Lung (tissue), 12 donors: ENCODE measurements around the gene TCF20. TPM values are rescaled to one million over a fixed set of nuclear protein-coding genes. Genes with fewer than 3 reads are reported as not detected.

Experiments
- ATAC-seq: fragments of 200-7000 bp; cut with Tn5 transposase; one replicate; pipeline ENCODE4 v1.9.1; 2020; ENCODE audit warnings: moderate number of reproducible peaks; ENCODE audit not compliant: insufficient read depth, low FRiP score
- DNase-seq, 3 donors: peaks; one replicate each; pipeline ENCODE4 v3.0.0-alpha.2; 2013 to 2017
- H3K27ac ChIP-seq, 2 donors: one replicate each; pipeline ENCODE4 v1.5.1; 2013; ENCODE audit warnings: mild to moderate bottlenecking in 2 of 2, moderate library complexity in 2 of 2, control low read depth in 1 of 2, inconsistent platforms in 1 of 2, low read depth in 1 of 2, low read length in 1 of 2
- H3K27me3 ChIP-seq, 3 donors: one replicate each; pipeline ENCODE4 v1.5.1; 2013; ENCODE audit warnings: low read length in 2 of 3; ENCODE audit not compliant: control insufficient read depth in 3 of 3, insufficient read depth in 3 of 3
- H3K36me3 ChIP-seq, 4 donors: one replicate each; pipeline ENCODE4 v1.5.1; 2013; ENCODE audit warnings: low read length in 4 of 4, mild to moderate bottlenecking in 1 of 4, moderate library complexity in 1 of 4; ENCODE audit not compliant: control insufficient read depth in 4 of 4, insufficient read depth in 4 of 4
- H3K4me1 ChIP-seq, 5 donors: one replicate each; pipeline ENCODE4 v1.5.1; 2013; ENCODE audit warnings: low read length in 5 of 5, mild to moderate bottlenecking in 2 of 5, moderate library complexity in 1 of 5; ENCODE audit not compliant: control insufficient read depth in 5 of 5, insufficient read depth in 5 of 5
- H3K4me3 ChIP-seq: one replicate; pipeline ENCODE4 v1.5.1; 2013; ENCODE audit warnings: mild to moderate bottlenecking, control low read depth, moderate library complexity
- H3K9ac ChIP-seq, 2 donors: one replicate each; pipeline ENCODE4 v1.5.1; 2013; ENCODE audit warnings: low read length in 2 of 2, control low read depth in 1 of 2; ENCODE audit not compliant: insufficient read depth in 1 of 2
- H3K9me3 ChIP-seq, 4 donors: one replicate each; pipeline ENCODE4 v1.5.1; 2013; ENCODE audit warnings: low read length in 3 of 4, mild to moderate bottlenecking in 1 of 4, moderate library complexity in 1 of 4; ENCODE audit not compliant: control insufficient read depth in 4 of 4, insufficient read depth in 3 of 4
- CTCF ChIP-seq: IDR thresholded peaks from 2 replicates; pipeline ENCODE4 v1.5.1; 2012; ENCODE audit warnings: mild to moderate bottlenecking; ENCODE audit errors: control extremely low read depth, extremely low read depth
- WGBS, 2 donors: extraction: QIAGEN DNeasy Blood & Tissue Kit; methylation state at CpG; one replicate each; pipeline ENCODE4 v1.1.7; 2013; 5-methylcytosine and 5-hydroxymethylcytosine counted together
- polyA plus RNA-seq, 2 donors: library from polyadenylated mRNA; stranded (reverse); fragments of 200-250 nt; gene quantifications; one replicate each; pipeline ENCODE4 v1.2.1, GENCODE V29; 2013
- total RNA-seq, 2 donors: library from RNA; depleted of rRNA in 1 of 2; stranded (reverse); fragments of >200 nt in 1 of 2; gene quantifications; one replicate each; pipeline ENCODE4 v1.2.1, GENCODE V29; 2014 to 2021
- donor health status: control.
- donor health status: control.
- donor health status: Bipolar disorder and iron deficiency.
- donor health status: healthy.
- donor health status: DM: yes; HTN: yes; CAD: no.

Gene TCF20
- total and polyA plus RNA-seq, 4 donors, result 9.7 to 41.5 (median 22.7) TPM

DNA sequence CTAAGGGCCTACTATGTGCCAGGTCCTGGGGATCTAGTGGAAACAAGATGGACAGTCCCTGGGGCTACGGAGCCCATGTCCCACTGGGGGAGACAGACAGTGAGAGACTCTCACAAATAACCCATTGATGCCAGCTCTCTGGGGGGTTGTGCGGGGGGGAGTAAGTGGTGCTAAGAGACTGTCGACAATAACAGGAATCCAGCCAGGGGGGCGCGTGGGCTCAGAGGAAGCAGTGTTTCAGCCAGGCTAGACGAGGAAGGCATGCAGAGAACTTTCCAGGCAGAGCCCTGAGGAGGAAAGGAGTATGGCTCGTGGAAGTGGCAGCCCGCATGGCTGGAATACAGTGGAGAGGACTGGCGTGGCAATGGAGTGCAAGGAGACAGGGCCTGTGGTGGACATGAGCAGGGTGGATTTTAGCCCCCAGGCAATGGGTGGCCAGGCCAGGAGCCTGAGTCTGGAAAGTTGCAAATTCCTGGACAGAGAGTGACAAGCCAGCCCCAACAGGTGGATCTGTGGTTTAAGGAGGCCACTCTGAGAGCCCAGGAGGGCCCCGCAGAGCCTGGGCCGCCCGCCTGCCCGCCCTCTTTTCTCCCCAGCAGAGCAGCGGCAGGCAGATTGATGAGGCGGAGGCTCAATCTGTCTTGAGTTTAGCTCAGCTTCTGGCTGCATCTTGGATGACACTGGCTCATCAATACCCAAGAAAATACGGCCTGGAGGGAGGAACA is 40.0 kb upstream of the TCF20 start:
- DNase-seq (peak in 2 of 3 donors; percentile 22 to 24), ATAC-seq (no peak)
- peaks cover 0 to 2% (median 0%) of the 10 kb centered on the region in 3 donors for H3K27me3 ChIP-seq
- no peaks in the 10 kb centered on the region for H3K9me3 ChIP-seq
- H3K9ac ChIP-seq, result no peak overlapping the region
- H3K27ac ChIP-seq, result no peak overlapping the region
- H3K36me3 ChIP-seq, result no peaks in the 10 kb centered on the region
- no peak for TF ChIP-seq CTCF
- peaks cover 0 to 18% (median 3%) of the 10 kb centered on the region in 5 donors for H3K4me1 ChIP-seq
- 78 to 80% methylated on average over 16 of the region's 16 CpGs for WGBS, 2 donors
- no peak overlapping the region for H3K4me3 ChIP-seq

- no peak for DNase-seq
- ATAC-seq, result no peak
- no peak overlapping the region for H3K4me3 ChIP-seq
- H3K9me3 ChIP-seq, result no peaks in the 10 kb centered on the region
- H3K27me3 ChIP-seq, result peaks cover 0 to 2% (median 0%) of the 10 kb centered on the region in 3 donors
- WGBS, 2 donors, result 93% methylated on average over 3 of the region's 3 CpGs
- no peaks in the 10 kb centered on the region for H3K36me3 ChIP-seq
- no peak overlapping the region for H3K27ac ChIP-seq
- H3K9ac ChIP-seq, result no peak overlapping the region
- peaks cover 0 to 14% (median 3%) of the 10 kb centered on the region in 5 donors for H3K4me1 ChIP-seq
- no peak for TF ChIP-seq CTCF
Observed at GRCh38 chr22:42309865-42310264, 39.4 kb upstream of the TCF20 start.

GRCh38 chr22:42308892-42309468 is 38.5 kb upstream of the TCF20 start:
- Histone ChIP-seq H3K9me3 (no peaks in the 10 kb centered on the region), H3K4me3 (no peak overlapping the region), H3K27ac (no peak overlapping the region), H3K27me3 (peaks cover 0 to 2% (median 0%) of the 10 kb centered on the region in 3 donors), H3K4me1 (peaks cover 0 to 14% (median 3%) of the 10 kb centered on the region in 5 donors), H3K9ac (no peak overlapping the region), H3K36me3 (no peaks in the 10 kb centered on the region)
- ATAC-seq (no peak), DNase-seq (no peak)
- no peak for TF ChIP-seq CTCF
- WGBS, 2 donors, result 92 to 95% methylated on average over 17 of the region's 17 CpGs
